NCI-H446 treated with DMSO at 0.1 percent for 48 hours (cell line): Measurements from ENCODE around the gene CLNK.
"Not testable (repeated sequence)": the region's sequence is repeated elsewhere in the genome, so short reads cannot be mapped to it uniquely, and the experiment has no call there.

ENCODE experiments used
- DNase-seq: peaks from one replicate; lab custom pipeline; 2025; lab: John Stamatoyannopoulos, UW

Gene CLNK

GRCh38 chr4:10577508-10578426, 106.8 kb downstream of the CLNK start:
- DNase-seq = no peak

- no peak for DNase-seq
These were observed 107.5 kb downstream of the CLNK start for GRCh38 chr4:10577018-10577417.

DNA sequence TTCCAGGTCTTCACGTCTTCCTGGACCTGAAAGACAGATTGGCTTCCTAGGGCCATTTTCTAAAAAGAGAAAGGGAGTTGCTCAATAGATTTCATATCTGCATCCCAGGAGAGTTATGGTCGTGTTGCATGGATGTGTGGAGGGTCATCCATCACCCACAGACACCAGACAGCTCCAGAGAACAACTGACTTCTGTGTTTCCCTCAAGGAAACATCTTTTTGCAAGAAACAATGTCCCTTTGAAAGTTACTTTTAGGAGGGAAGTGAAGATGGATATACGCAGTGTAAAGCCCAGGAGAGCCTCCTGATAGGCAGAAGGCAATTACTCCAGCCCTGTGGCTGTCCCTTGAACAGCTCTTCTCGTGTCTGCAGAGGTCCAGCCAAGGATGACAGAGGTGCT, 108.3 kb downstream of the CLNK start:
- no peak for DNase-seq

DNA sequence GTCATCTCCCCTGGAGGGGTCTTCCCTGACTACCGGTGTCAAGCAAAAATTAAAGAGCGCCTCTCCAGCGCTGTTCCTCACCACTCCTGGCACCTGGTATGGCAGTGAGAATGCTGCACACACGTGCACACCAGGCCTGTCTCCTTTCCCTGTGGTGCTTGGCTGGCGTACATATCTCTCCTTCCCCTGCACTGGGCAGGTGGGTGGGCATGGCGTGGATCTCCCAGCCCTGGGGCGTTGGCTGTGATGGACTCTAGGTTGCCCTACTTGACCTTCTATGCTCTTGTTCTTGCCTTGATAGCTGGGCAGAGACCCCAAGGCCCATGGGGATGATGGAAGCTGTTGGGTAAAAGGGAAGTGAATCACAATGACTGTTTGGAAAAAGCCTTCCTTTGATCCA, 109.2 kb downstream of the CLNK start:
- no peak for DNase-seq

GRCh38 chr4:10574553-10574952, 110.0 kb downstream of the CLNK start:
- DNase-seq = not testable (repeated sequence)

GRCh38 chr4:10571909-10572308, 112.7 kb downstream of the CLNK start:
- no peak for DNase-seq

DNA sequence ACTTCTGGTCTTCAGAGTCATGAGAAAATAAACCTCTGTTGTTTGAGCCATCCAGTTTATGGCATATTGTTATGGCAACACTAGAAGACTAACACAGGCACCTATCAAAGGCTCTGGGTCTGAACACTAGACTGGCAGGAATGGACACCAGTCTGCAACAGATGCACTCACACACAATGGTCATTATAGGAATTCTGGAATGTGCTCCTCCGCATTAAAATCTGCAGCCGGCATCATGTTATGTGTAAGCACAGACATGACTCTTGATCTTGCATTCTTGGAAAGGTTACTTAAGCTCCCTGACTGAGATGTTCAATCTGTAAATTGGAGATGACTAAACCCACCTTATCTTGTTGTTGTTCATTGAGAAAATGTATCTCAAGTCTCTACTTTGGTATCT, 115.1 kb downstream of the CLNK start:
- DNase-seq = no peak

- no peak for DNase-seq
These were observed 116.8 kb downstream of the CLNK start for GRCh38 chr4:10567766-10568165.

- DNase-seq = no peak
These were observed 119.3 kb downstream of the CLNK start for GRCh38 chr4:10565166-10565780.

DNA sequence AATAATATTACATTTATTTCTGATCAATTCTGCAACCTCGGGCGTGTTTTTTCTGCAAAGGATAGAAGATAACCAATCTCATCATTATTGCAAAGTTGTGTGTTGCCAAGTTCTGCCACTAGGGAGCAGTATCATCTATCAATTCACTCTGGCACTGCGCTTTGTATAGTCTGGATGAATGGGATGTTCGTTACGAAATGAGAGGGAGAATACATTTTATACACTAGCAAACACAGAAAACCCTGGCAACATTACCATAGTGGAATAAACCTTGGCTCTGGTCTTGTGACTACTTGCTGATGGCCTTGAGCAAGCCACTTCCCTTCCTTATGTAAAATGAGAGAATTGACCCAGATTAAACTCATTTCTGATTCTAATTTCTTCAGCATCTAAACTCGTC, 129.9 kb downstream of the CLNK start:
- DNase-seq = peak; percentile 26

- DNase-seq = no peak
These were observed 130.4 kb downstream of the CLNK start for GRCh38 chr4:10554121-10554520.

GRCh38 chr4:10552591-10553280, 131.8 kb downstream of the CLNK start:
- no peak for DNase-seq

DNA sequence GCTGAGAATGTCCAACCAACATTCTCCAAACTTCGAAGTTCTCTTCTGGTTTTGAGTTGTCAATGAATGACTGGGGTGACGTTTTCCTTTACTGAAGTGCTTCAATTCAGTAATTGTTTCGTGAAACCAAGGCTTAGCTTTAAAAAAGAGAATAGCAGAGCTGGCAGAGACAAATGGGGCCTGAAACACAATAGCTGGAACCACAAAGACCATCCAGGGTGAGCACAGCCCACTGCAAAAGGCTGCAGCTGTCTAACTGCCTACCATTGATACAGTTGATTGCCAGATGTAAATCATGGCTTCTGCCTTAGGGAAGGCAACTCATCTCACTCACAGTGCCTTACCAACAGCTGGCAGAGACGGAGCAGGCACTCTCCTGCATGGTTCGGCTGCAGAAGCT, 148.7 kb downstream of the CLNK start:
- DNase-seq = no peak

DNA sequence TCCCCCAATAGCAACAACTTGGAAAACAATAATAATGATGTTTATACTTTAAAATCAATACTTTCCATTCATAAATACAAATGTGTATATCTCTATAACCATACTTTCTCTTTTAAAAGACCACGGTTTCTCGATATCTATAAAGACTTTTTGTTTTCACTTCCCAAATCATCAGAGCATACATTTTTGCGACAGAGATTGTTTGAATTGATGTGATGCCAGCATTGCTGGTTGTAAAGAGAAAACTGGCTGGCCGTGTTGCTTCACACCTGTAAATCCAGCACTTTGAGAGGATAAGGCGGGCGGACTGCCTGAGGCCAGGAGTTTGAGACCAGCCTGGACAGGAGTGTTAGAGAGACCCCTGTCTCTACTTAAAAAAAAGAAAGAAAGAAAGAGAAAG, 149.7 kb downstream of the CLNK start:
- no peak for DNase-seq

GRCh38 chr4:10532155-10532554, 152.4 kb downstream of the CLNK start:
- DNase-seq = no peak

DNA sequence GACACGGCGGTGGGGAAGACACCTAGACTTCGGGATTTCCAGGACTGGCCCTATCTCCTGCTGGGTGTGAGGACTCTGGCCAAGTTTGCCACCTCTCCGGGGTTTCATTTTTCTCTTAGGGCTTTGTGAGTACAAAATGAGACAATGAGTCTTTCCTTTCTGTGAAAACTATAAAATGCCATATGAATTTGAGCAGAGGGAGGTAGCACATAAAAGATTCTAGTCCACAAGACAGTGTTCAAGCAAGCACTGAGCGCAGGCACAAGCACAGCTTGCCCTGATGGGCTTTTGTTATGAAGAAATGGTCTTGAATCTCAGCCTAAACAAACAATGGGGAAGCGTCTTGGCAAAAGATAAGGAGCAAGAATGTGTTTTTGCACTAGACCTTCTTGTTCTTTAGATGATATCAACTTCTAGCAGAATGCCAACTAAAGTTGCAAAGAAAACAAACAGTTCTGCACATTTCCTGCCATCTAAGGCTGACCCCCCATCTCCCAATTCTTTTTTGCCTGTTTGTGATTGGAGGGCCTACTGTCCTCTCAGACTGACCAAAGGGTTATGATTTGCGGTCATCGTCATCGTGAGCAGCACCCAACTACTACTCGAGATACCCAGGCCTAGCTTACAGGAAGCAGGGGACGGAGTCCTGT, 154.3 kb downstream of the CLNK start:
- DNase-seq = no peak

GRCh38 chr4:10529291-10530136, 155.1 kb downstream of the CLNK start:
- no peak for DNase-seq

DNA sequence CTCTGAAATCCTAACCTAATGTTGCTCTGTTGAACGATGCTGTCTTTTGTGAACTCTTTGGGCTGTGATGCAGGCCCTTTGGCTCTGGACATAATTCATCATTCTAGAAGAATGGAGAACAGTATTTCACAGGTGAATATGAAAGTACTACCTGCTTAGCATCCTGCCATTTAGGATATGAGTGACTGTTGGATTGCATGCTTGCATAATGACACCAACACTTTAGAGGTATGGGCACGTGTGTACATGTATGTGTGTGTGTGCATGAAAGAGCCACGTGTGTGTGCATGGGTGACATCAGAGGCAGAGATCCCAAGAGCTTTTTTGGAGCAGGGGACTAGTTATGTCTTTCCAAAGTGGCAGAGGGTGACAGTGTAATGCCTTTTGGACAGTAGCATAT, 157.1 kb downstream of the CLNK start:
- no peak for DNase-seq

DNA sequence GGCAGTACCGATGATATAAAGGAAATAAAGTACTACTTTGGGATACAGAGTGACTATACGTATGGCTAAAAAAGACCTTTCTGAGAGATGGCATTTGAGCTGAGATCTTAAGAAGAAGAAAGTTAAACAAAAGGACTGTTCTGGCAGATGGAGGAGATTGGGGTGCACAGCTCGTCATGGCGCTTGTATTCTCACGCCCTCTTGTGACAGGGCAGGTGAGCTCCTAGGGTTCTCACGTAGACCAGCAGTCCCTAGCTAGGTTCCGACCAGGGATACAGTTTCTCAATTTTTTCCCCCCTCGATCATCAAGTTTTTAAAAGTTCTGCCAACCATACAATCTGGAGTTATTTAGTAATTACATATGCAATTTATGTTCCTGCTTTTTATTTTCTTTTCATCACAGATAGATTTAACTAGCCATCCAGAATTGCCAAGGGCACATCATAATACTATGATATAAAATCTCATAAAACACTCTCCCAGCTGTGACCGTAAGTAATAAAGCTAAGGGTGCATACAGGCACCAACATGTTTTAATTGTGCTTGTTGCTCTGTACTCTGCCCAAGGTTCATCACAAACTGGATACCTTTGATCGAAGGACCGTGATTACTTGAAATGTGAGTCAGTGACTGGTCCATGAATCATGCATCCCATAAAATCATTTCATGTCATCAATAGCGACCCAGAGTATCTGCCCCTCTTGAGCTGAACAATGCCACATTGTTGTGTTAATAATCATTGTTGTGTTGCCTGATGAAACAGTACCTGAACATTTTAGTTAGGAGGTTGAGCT, 157.9 kb downstream of the CLNK start:
- no peak for DNase-seq

DNA sequence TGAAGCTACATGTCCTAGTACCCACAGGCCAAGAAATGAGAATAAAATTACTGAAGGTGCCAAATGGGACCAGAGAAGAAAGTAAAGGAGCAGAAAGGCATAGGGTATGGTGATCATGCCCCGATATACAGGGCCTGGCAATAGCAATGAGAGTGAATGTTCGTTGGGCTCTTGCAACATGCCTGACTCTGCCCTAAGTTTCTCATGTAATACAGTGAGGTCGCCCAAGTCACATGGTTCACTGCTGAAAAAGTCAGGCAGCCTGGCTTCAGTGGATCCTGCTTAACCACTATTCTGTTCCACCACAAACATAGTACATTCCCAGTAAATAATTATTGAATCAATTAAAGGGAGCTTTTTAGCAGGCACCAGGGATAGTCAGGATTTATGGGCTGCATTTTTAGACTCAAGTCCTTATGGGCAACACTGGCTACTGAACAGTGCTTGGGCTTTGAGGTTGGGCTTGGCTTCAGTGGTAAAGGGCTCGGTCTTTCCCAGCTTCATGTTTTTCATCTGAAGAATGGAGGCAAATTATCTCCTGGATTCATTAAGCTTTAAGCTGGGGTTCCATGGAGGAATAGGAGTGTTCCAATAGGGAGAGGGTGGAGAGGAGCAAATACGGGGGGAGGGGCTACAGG, 160.3 kb downstream of the CLNK start:
- no peak for DNase-seq
